NCI-H82 treated with DMSO at 0.1 percent for 48 hours (cell line): Measurements from ENCODE around the gene AGTR1.
"Not testable (repeated sequence)": the region's sequence is repeated elsewhere in the genome, so short reads cannot be mapped to it uniquely, and the experiment has no call there.

Experiments used
- DNase-seq: peaks from one replicate; lab custom pipeline; 2025; ENCODE audit not compliant: unreplicated experiment; lab: John Stamatoyannopoulos, UW

Gene AGTR1

GRCh38 chr3:148758303-148758884, 60.7 kb downstream of the AGTR1 start:
- DNase-seq, result no peak

- DNase-seq, result peak; percentile 93
Observed at GRCh38 chr3:148759430-148759829, 61.7 kb downstream of the AGTR1 start.

- DNase-seq, result no peak
Observed at GRCh38 chr3:148763156-148763680, 65.5 kb downstream of the AGTR1 start.

- no peak for DNase-seq
Observed at GRCh38 chr3:148763986-148764935, 66.6 kb downstream of the AGTR1 start.

GRCh38 chr3:148772361-148772760, 74.7 kb downstream of the AGTR1 start:
- DNase-seq, result no peak

- no peak for DNase-seq
Observed at GRCh38 chr3:148772835-148773234, 75.1 kb downstream of the AGTR1 start.

- DNase-seq, result no peak
Observed at GRCh38 chr3:148773805-148774204, 76.1 kb downstream of the AGTR1 start.

- no peak for DNase-seq
Observed at GRCh38 chr3:148778926-148779325, 81.2 kb downstream of the AGTR1 start.

- not testable (repeated sequence) for DNase-seq
Observed at GRCh38 chr3:148785026-148785425, 87.3 kb downstream of the AGTR1 start.

GRCh38 chr3:148786159-148786558, 88.5 kb downstream of the AGTR1 start:
- not testable (repeated sequence) for DNase-seq

GRCh38 chr3:148789146-148789545, 91.4 kb downstream of the AGTR1 start:
- no peak for DNase-seq

- no peak for DNase-seq
Observed at GRCh38 chr3:148789906-148790305, 92.2 kb downstream of the AGTR1 start.

- DNase-seq, result no peak
Observed at GRCh38 chr3:148790370-148790769, 92.7 kb downstream of the AGTR1 start.

- peak; percentile 38 for DNase-seq
Observed at GRCh38 chr3:148790851-148791735, 93.4 kb downstream of the AGTR1 start.

- no peak for DNase-seq
Observed at GRCh38 chr3:148791920-148792319, 94.2 kb downstream of the AGTR1 start.

- DNase-seq, result no peak
Observed at GRCh38 chr3:148792516-148792915, 94.8 kb downstream of the AGTR1 start.
